D721Med (cell line): Measurements from ENCODE around the gene SLC27A4.
"Not testable (repeated sequence)": the region's sequence is repeated elsewhere in the genome, so short reads cannot be mapped to it uniquely, and the experiment has no call there.

Experiments used
- DNase-seq: peaks from one replicate; pipeline ENCODE4 v3.0.0; 2011; ENCODE audit warnings: low spot score; ENCODE audit not compliant: insufficient read length
- FAIRE-seq: peaks from 2 replicates; lab custom pipeline; 2011; peaks lifted over from hg19 to GRCh38; lab: Jason Lieb, UNC
- TF ChIP-seq, protein P1 (sequence below): IDR thresholded peaks from 2 replicates; pipeline ENCODE4 v1.5.1; 2012; ENCODE audit warnings: mild to moderate bottlenecking, control low read depth; ENCODE audit not compliant: insufficient read depth; ENCODE audit errors: missing control alignments

Gene SLC27A4

DNA sequence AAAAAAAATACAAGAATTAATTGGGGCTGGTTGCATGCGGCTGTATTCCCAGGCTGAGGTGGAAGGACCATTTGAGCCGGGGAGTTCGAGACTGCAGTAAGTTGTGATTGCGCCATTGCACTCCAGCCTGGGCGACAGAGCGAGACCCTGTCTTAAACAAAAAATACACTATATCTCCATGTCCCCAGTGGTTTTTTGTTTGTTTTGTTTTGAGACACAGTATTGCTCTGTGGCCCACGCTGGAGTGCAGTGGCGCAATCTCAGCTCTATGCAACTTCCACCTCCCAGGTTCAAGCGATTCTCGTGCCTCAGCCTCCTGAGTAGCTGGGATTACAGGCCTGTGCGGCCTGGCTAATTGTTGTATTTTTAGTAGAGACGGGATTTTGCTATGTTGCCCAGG lies 16.5 kb upstream of the SLC27A4 start:
- TF ChIP-seq, protein P1, sequence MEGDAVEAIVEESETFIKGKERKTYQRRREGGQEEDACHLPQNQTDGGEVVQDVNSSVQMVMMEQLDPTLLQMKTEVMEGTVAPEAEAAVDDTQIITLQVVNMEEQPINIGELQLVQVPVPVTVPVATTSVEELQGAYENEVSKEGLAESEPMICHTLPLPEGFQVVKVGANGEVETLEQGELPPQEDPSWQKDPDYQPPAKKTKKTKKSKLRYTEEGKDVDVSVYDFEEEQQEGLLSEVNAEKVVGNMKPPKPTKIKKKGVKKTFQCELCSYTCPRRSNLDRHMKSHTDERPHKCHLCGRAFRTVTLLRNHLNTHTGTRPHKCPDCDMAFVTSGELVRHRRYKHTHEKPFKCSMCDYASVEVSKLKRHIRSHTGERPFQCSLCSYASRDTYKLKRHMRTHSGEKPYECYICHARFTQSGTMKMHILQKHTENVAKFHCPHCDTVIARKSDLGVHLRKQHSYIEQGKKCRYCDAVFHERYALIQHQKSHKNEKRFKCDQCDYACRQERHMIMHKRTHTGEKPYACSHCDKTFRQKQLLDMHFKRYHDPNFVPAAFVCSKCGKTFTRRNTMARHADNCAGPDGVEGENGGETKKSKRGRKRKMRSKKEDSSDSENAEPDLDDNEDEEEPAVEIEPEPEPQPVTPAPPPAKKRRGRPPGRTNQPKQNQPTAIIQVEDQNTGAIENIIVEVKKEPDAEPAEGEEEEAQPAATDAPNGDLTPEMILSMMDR, result no peak
- FAIRE-seq (no peak), DNase-seq (no peak)

DNA sequence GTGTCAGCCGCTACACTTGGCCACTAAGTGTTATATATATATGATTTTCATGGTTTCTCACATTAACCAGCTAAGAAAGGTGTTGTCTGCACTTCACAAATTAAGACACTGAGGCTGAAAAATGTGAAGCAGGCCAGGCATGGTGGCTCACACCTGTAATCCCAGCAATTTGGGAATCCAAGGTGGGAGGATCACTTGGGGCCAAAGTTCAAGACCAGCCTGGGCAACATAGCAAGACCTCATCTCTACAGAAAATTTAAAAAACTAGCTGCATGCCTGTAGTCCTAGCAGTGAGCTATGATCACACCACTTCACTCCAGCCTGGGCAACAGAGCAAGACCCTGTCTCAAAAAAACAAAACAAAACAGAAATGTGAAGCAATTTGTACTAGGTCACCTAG lies 15.9 kb upstream of the SLC27A4 start:
- DNase-seq (no peak), FAIRE-seq (no peak)
- TF ChIP-seq, protein P1, result no peak

DNA sequence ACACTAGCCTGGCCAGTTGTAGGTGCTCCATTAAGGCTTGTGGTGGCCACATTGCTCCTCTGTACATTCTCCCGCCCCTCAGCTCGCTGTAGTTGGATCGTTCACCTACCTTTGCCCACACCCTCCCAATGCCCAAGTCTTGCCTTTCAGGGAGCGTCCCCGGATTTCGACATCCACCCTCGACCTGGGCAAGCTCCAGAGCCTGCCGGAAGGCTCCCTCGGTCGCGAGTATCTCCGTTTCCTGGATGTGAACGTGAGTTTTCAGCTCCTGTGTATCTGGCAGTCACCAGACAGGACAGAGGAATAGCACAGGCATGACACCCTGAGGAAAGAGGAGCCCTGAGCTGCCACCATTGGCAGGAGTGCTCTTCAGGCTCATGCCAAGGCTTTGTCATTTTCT lies 14.7 kb upstream of the SLC27A4 start:
- FAIRE-seq (no peak), DNase-seq (no peak)
- TF ChIP-seq, protein P1, result no peak

DNA sequence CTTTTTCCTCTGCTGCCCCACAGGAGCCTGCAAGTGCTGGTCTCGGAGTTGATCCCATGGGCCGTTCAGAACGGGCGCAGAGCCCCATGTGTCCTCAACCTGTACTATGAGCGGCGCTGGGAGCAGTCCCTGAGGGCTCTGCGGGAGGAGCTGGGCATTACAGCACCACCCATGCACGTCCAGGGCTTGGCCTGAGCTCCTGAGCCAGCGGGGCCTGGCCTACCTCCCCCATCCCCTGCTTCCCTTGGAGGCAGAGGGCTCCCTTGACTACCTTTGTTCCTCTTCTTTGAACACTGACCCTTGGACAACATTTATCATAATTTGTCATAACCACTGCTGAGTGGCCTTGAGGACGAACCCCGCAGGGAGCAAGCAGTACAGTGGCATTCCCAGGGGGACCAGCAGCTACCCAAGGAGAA lies 6.9 kb upstream of the SLC27A4 start:
- FAIRE-seq, result no peak
- no peak for DNase-seq
- TF ChIP-seq, protein P1, result no peak

DNA sequence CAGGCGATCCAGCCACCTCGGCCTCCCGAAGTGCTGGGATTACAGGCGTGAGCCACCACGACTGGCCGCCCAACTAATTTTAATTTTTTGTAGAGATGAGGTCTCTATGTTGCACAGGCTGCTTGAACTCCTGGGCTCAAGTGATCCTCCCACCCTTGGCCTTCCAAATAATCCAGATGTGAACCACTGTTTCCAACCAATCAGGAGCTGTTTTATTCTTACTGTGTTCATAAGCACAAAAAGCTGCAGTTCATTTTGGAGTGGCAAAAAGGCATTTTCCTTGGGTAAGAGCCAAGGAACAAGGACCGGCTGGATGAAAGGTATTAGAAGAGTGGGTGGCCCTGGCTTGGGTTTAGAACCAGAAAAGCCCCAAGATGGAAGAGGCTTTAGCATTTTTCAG lies 5.2 kb upstream of the SLC27A4 start:
- FAIRE-seq (no peak), DNase-seq (no peak)
- TF ChIP-seq, protein P1, result no peak

DNA sequence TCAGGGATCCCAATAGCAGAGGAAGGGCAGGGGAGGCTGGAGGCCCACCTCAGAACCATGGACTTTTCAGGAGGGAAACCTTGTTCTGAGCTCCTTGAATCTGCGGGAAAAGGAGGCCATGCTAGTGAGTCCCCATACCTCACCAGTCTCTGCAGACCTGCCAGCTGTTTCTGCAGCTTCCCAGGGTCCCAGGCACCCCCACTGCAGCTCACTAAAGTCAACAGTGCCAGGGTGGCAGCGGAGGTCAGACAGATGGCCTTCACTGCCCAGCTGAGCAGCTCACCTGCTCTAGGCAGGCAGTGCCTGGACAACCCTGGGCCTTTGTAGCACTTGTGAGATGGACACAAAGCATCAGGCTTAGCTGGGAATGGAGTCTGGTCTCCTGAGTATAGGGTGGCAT lies 4.4 kb upstream of the SLC27A4 start:
- TF ChIP-seq, protein P1, result no peak
- DNase-seq (no peak), FAIRE-seq (no peak)

DNA sequence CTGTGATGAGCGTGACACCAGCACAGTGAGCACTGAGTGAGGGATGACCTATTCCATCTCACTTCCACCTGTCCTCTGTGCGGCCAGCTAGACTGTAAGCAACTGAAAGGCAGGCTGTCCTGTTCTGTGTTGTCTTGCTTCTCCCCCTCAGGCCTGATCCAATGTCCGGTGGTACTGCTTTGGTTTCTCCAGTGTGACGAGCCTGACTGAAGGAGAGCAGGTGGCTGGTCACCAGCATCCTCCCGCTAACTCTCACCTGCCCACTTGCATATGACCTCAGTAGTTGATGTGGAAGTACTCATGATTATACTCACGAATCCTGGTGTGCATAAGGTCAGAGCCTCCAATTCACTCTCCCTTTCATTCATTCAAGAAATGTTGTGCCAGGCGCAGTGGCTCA lies 2.4 kb upstream of the SLC27A4 start:
- DNase-seq (no peak), FAIRE-seq (no peak)
- TF ChIP-seq, protein P1, result no peak

DNA sequence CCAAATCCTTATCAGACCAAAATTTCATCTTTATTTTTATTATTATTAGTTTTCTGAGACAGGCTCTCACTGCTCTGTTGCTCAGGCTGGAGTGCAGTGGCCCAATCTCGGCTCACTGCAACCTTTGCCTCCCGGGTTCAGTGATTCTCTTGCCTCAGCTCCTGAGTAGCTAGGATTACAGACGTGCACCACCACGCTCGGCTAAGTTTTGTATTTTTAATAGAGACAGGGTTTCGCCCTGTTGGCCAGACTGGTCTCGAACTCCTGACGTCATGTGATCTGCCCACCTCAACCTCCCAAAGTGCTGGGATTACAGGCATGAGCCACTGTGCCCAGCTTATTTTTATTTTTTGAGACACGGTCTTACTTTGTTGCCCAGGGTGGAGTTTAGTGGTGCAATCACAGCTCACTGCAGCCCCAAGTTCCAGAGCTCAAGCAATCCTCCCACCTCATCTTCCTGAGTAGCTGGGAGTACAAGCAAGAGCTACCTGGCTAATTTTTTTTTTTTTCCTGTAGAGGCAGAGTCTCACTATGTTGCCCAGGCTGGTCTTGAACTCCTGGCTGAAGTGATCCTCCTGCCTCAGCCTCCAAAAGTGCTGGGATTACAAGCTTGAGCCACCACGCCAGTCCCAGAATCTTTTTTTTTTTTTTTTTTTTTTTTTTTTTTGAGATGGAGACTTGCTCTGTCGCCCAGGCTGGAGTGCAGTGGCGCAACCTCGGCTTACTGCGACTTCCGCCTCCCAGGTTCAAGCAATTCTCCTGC lies 1.3 kb upstream of the SLC27A4 start:
- not testable (repeated sequence) for FAIRE-seq

More for the DNA sequence above, 1.3 kb upstream of the SLC27A4 start:
- not testable (repeated sequence) for DNase-seq
